Stimulated activated CD4-positive, alpha-beta T cell treated with anti-CD3 and anti-CD28 coated beads, Interleukin-4, amount 100 ng/mL, for 48 hours (primary cell): ENCODE measurements around the gene ABTB2.

ENCODE experiments used
- DNase-seq, 2 donors: peaks; one replicate each; pipeline ENCODE4 v3.0.0-alpha.2; 2020; ENCODE audit warnings: low read depth in 2 of 2

Gene ABTB2

GRCh38 chr11:34315394-34315793 is 42.4 kb downstream of the ABTB2 start:
- no peak for DNase-seq

GRCh38 chr11:34314936-34315335 is 42.9 kb downstream of the ABTB2 start:
- DNase-seq, result no peak

- DNase-seq, result no peak
These were observed 43.6 kb downstream of the ABTB2 start for GRCh38 chr11:34314176-34314575.

- DNase-seq, result no peak
These were observed 44.7 kb downstream of the ABTB2 start for GRCh38 chr11:34313099-34313517.

GRCh38 chr11:34311126-34311525 is 46.7 kb downstream of the ABTB2 start:
- no peak for DNase-seq

GRCh38 chr11:34309965-34310364 is 47.8 kb downstream of the ABTB2 start:
- DNase-seq, result no peak

GRCh38 chr11:34308913-34309585 is 48.8 kb downstream of the ABTB2 start:
- DNase-seq, result no peak

- no peak for DNase-seq
These were observed 49.5 kb downstream of the ABTB2 start for GRCh38 chr11:34308049-34308912.

GRCh38 chr11:34305780-34306179 is 52.0 kb downstream of the ABTB2 start:
- no peak for DNase-seq

- no peak for DNase-seq
These were observed 52.6 kb downstream of the ABTB2 start for GRCh38 chr11:34305193-34305592.

- DNase-seq, result no peak
These were observed 54.7 kb downstream of the ABTB2 start for GRCh38 chr11:34303028-34303570.

GRCh38 chr11:34302046-34302921 is 55.5 kb downstream of the ABTB2 start:
- no peak for DNase-seq

GRCh38 chr11:34300926-34301295 is 56.9 kb downstream of the ABTB2 start:
- DNase-seq, result no peak

GRCh38 chr11:34300026-34300925 is 57.5 kb downstream of the ABTB2 start:
- no peak for DNase-seq

GRCh38 chr11:34299284-34299972 is 58.4 kb downstream of the ABTB2 start:
- DNase-seq, result no peak

GRCh38 chr11:34298871-34299270 is 58.9 kb downstream of the ABTB2 start:
- no peak for DNase-seq

- DNase-seq, result no peak
These were observed 61.4 kb downstream of the ABTB2 start for GRCh38 chr11:34296412-34296811.

GRCh38 chr11:34292546-34292945 is 65.3 kb downstream of the ABTB2 start:
- no peak for DNase-seq

GRCh38 chr11:34292111-34292510 is 65.7 kb downstream of the ABTB2 start:
- DNase-seq, result no peak

GRCh38 chr11:34290926-34291325 is 66.9 kb downstream of the ABTB2 start:
- no peak for DNase-seq
